Measurements from ENCODE around the gene SLC5A11. TPM values are rescaled to one million over a fixed set of nuclear protein-coding genes. Genes with fewer than 3 reads are reported as not detected.

SLC5A11 gene
- total RNA-seq, 4 donors from 2014 or later = not detected

DNA sequence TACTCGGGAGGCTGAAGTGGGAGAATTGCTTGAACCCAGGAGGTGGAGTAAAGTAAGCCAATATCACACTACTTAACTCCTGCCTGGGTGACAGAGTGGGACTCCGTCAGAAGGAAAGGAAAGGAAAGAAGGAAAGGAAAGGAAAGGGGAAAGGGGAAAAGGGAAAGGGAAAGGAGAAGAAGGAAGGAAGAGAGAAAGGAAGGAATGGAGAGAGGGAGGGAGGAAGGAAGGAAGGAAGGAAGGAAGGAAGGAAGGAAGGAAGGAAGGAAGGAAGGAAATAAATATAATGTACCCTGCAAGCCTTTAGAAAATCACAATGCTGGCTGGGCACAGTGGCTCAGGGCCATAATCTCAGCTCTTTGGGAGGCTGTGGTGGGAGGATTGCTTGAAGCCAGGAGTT is 27.3 kb downstream of the SLC5A11 start:
- no peak for DNase-seq
- no peak overlapping the region for H3K4me3 ChIP-seq
- H3K27me3 ChIP-seq = no peaks in the 10 kb centered on the region
- H3K27ac ChIP-seq = no peak overlapping the region
- no peaks in the 10 kb centered on the region for H3K4me1 ChIP-seq
- TF ChIP-seq POLR2A (IDR thresholded peaks at IDR 0.05) = no peak
- TF ChIP-seq, protein P1, sequence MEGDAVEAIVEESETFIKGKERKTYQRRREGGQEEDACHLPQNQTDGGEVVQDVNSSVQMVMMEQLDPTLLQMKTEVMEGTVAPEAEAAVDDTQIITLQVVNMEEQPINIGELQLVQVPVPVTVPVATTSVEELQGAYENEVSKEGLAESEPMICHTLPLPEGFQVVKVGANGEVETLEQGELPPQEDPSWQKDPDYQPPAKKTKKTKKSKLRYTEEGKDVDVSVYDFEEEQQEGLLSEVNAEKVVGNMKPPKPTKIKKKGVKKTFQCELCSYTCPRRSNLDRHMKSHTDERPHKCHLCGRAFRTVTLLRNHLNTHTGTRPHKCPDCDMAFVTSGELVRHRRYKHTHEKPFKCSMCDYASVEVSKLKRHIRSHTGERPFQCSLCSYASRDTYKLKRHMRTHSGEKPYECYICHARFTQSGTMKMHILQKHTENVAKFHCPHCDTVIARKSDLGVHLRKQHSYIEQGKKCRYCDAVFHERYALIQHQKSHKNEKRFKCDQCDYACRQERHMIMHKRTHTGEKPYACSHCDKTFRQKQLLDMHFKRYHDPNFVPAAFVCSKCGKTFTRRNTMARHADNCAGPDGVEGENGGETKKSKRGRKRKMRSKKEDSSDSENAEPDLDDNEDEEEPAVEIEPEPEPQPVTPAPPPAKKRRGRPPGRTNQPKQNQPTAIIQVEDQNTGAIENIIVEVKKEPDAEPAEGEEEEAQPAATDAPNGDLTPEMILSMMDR (IDR thresholded peaks at IDR 0.05) = no peak
- intact Hi-C loops (cut with DNase I; ENCODE audit: low total_unique reads) = no loop called here
- H3K36me3 ChIP-seq = no peaks in the 10 kb centered on the region
- no peaks in the 10 kb centered on the region for H3K9me3 ChIP-seq

DNA sequence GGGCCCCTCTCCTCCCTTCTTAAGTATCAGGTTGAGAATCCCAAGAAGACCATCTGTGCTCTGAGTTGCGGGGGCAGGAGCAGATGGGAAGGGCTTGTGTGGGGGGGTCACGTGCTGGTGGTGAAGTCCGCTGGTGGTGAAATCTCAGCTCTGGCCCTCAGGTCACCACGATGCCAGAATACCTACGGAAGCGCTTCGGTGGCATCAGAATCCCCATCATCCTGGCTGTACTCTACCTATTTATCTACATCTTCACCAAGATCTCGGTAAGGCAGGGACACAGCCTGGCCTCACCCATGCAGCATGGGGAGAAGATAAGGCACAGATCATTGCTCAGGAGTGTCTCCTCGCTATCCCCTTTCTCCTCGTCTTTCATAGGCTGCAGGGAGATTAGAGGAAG is 29.7 kb downstream of the SLC5A11 start:
- H3K36me3 ChIP-seq = no peaks in the 10 kb centered on the region
- H3K9me3 ChIP-seq = no peaks in the 10 kb centered on the region
- H3K4me3 ChIP-seq = no peak overlapping the region
- H3K4me1 ChIP-seq = no peaks in the 10 kb centered on the region
- intact Hi-C loops (cut with DNase I; ENCODE audit: low total_unique reads) = no loop called here
- no peak for TF ChIP-seq POLR2A (IDR thresholded peaks at IDR 0.05)
- TF ChIP-seq, protein P1 (IDR thresholded peaks at IDR 0.05) = no peak
- no peak overlapping the region for H3K27ac ChIP-seq
- no peak for DNase-seq
- no peaks in the 10 kb centered on the region for H3K27me3 ChIP-seq

DNA sequence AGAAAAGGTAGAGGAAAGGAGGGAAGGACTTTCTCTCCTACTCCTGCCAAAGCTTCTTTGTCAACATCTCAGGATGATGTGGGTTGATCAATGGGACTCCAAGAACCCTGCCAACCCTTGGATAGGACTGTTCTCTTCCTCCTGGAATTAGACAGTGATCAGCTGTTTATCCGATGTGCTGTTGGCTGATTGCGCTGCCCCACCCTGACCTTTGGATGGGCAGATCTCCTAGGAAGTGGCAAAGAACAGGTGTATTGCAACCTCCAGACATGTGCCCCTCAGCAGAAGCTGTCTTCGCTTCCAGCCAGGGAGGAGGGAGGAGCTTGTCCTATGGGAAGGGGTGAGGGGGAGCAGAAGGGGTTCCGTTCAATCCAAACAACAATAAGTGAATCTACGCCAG is 30.5 kb downstream of the SLC5A11 start:
- H3K4me3 ChIP-seq = no peak overlapping the region
- H3K36me3 ChIP-seq = no peaks in the 10 kb centered on the region
- no peak for TF ChIP-seq POLR2A (IDR thresholded peaks at IDR 0.05)
- TF ChIP-seq, protein P1 (IDR thresholded peaks at IDR 0.05) = no peak
- no peak overlapping the region for H3K27ac ChIP-seq
- H3K9me3 ChIP-seq = no peaks in the 10 kb centered on the region
- no peaks in the 10 kb centered on the region for H3K27me3 ChIP-seq
- H3K4me1 ChIP-seq = no peaks in the 10 kb centered on the region
- no peak for DNase-seq
- intact Hi-C loops (cut with DNase I; ENCODE audit: low total_unique reads) = no loop called here

- Histone ChIP-seq H3K27ac (no peak overlapping the region), H3K36me3 (no peaks in the 10 kb centered on the region), H3K4me1 (no peaks in the 10 kb centered on the region), H3K4me3 (no peak overlapping the region), H3K27me3 (no peaks in the 10 kb centered on the region), H3K9me3 (no peaks in the 10 kb centered on the region)
- TF ChIP-seq, protein P1 (IDR thresholded peaks at IDR 0.05) = no peak
- TF ChIP-seq POLR2A (IDR thresholded peaks at IDR 0.05) = no peak
- no peak for DNase-seq
- intact Hi-C loops (cut with DNase I; ENCODE audit: low total_unique reads) = no loop called here
Observed at GRCh38 chr16:24879684-24880083, 33.9 kb downstream of the SLC5A11 start.

DNA sequence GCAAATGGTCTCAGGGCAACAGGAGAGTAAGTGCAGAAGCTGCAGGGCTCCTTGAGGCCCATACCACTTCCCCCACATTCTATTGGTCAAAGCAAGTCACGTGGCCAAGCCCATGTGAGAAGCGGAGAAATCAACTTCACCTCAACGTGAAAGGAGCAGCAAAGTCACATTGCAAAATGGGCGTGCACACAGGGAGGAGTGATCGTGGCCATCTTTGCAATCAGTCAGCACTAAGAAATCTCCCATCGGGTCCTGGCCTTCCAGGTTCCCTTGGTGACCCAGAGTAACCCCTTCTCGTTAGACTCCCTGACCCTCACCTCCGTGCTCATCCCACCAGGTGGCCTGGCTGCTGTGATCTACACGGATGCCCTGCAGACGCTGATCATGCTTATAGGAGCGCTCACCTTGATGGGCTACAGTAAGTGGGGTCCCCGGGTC is 38.0 kb downstream of the SLC5A11 start:
- intact Hi-C loops (cut with DNase I; ENCODE audit: low total_unique reads) = no loop called here
- TF ChIP-seq POLR2A (IDR thresholded peaks at IDR 0.05) = no peak
- TF ChIP-seq, protein P1 (IDR thresholded peaks at IDR 0.05) = no peak

More for the DNA sequence above, 38.0 kb downstream of the SLC5A11 start:
- DNase-seq = no peak
- no peaks in the 10 kb centered on the region for H3K9me3 ChIP-seq
- no peak overlapping the region for H3K27ac ChIP-seq
- H3K36me3 ChIP-seq = no peaks in the 10 kb centered on the region
- no peak overlapping the region for H3K4me3 ChIP-seq
- H3K27me3 ChIP-seq = no peaks in the 10 kb centered on the region
- H3K4me1 ChIP-seq = no peaks in the 10 kb centered on the region
